RWPE2 (cell line): ENCODE measurements around the gene SPON2.

Experiments
- ATAC-seq: fragments of 200-7000 bp; cut with Tn5 transposase; 3 replicates; pipeline ENCODE4 v1.9.1; 2021; ENCODE audit warnings: low read depth
- DNase-seq: peaks from one replicate; pipeline ENCODE4 v3.0.0-alpha.2; 2020; ENCODE audit warnings: low spot score
- H3K27ac ChIP-seq: fragments of 450-650 bp; 2 replicates; pipeline ENCODE4 v1.5.1; 2017; ENCODE audit warnings: mild to moderate bottlenecking; ENCODE audit not compliant: poor library complexity, severe bottlenecking
- H3K27me3 ChIP-seq: fragments of 250-450 bp; sonication (Bioruptor Pico); 2 replicates; pipeline ENCODE4 v1.5.1; 2021; ENCODE audit warnings: mild to moderate bottlenecking, moderate library complexity; ENCODE audit not compliant: insufficient read depth, poor library complexity, severe bottlenecking
- H3K36me3 ChIP-seq: fragments of 250-450 bp; sonication (Bioruptor Pico); 2 replicates; pipeline ENCODE4 v1.5.1; 2020; ENCODE audit warnings: low read depth, mild to moderate bottlenecking, moderate library complexity
- H3K4me1 ChIP-seq: fragments of 250-450 bp; sonication (Bioruptor Pico); 2 replicates; pipeline ENCODE4 v1.5.1; 2021; ENCODE audit warnings: mild to moderate bottlenecking, moderate library complexity; ENCODE audit not compliant: insufficient read depth, poor library complexity, severe bottlenecking
- H3K4me3 ChIP-seq: fragments of 250-450 bp; sonication (Bioruptor Pico); 2 replicates; pipeline ENCODE4 v1.5.1; 2021; ENCODE audit warnings: mild to moderate bottlenecking, moderate library complexity; ENCODE audit not compliant: severe bottlenecking
- H3K9me3 ChIP-seq: fragments of 250-450 bp; sonication (Bioruptor Pico); 2 replicates; pipeline ENCODE4 v1.5.1; 2021; ENCODE audit warnings: mild to moderate bottlenecking, moderate library complexity; ENCODE audit not compliant: severe bottlenecking
- CTCF ChIP-seq: fragments of 450-650 bp; IDR thresholded peaks from one replicate; pipeline ENCODE4 v1.5.1; 2017; ENCODE audit warnings: mild to moderate bottlenecking, moderate library complexity; ENCODE audit not compliant: poor library complexity, severe bottlenecking

Gene SPON2

GRCh38 chr4:1208970-1209704 lies 36.8 kb upstream of the SPON2 start:
- DNase-seq (peak; percentile 51), ATAC-seq (no peak)
- no peaks in the 10 kb centered on the region for H3K9me3 ChIP-seq
- TF ChIP-seq CTCF = no peak
- no peaks in the 10 kb centered on the region for H3K4me1 ChIP-seq
- peaks cover 26% of the 10 kb centered on the region for H3K36me3 ChIP-seq
- H3K27ac ChIP-seq = no peak overlapping the region
- no peaks in the 10 kb centered on the region for H3K27me3 ChIP-seq
- no peak overlapping the region for H3K4me3 ChIP-seq

GRCh38 chr4:1208266-1208961 lies 36.0 kb upstream of the SPON2 start:
- no peak for TF ChIP-seq CTCF
- peak; percentile 5; the same call in 2 of the 3 replicates for ATAC-seq
- H3K27ac ChIP-seq = no peak overlapping the region
- peaks cover 19% of the 10 kb centered on the region for H3K36me3 ChIP-seq
- no peaks in the 10 kb centered on the region for H3K9me3 ChIP-seq
- no peaks in the 10 kb centered on the region for H3K4me1 ChIP-seq
- H3K4me3 ChIP-seq = no peak overlapping the region
- DNase-seq = peak; percentile 58
- H3K27me3 ChIP-seq = no peaks in the 10 kb centered on the region

GRCh38 chr4:1207603-1208265 lies 35.4 kb upstream of the SPON2 start:
- Histone ChIP-seq H3K4me3 (no peak overlapping the region), H3K9me3 (no peaks in the 10 kb centered on the region), H3K27ac (no peak overlapping the region), H3K4me1 (no peaks in the 10 kb centered on the region), H3K36me3 (peaks cover 12% of the 10 kb centered on the region), H3K27me3 (no peaks in the 10 kb centered on the region)
- ATAC-seq (peak; percentile 10; the same call in 2 of the 3 replicates), DNase-seq (peak; percentile 58)
- no peak for TF ChIP-seq CTCF

GRCh38 chr4:1207157-1207470 lies 34.7 kb upstream of the SPON2 start:
- H3K9me3 ChIP-seq = no peaks in the 10 kb centered on the region
- H3K36me3 ChIP-seq = peaks cover 6% of the 10 kb centered on the region; the same call in 1 of the 2 replicates
- no peak overlapping the region for H3K4me3 ChIP-seq
- no peaks in the 10 kb centered on the region for H3K27me3 ChIP-seq
- ATAC-seq (peak; percentile 2; the same call in 2 of the 3 replicates), DNase-seq (peak; percentile 55)
- H3K27ac ChIP-seq = no peak overlapping the region
- H3K4me1 ChIP-seq = no peaks in the 10 kb centered on the region
- TF ChIP-seq CTCF = no peak
